OCI-LY7 (cell line): ENCODE measurements around the gene FN1. TPM values are rescaled to one million over a fixed set of nuclear protein-coding genes. Genes with fewer than 3 reads are reported as not detected.

Experiments
- BruUV-seq: library from RNA; stranded (reverse); fragments of 400-500 nt; replicated peaks from 2 replicates; lab custom pipeline; 2021; lab: Mats Ljungman, UMichigan
- CTCF ChIA-PET: fragments of 300-600 bp; sonication (Branson Sonifier 250); formaldehyde crosslinking; loops from one replicate; lab custom pipeline; 2022; ENCODE audit warnings: antibody characterized with exemption; ENCODE audit not compliant: unreplicated experiment; lab: Charles Lee
- POLR2A ChIA-PET: fragments of 300-600 bp; sonication (Branson Sonifier 250); formaldehyde crosslinking; loops from one replicate; lab custom pipeline; 2022; ENCODE audit warnings: antibody characterized with exemption; lab: Charles Lee
- DNase-seq: peaks from one replicate; pipeline ENCODE4 v3.0.0-alpha.2; 2015; ENCODE audit warnings: low spot score
- H2AFZ ChIP-seq: fragments of 200-600 bp; sonication (generic), shearing (Covaris generic); 2 replicates; pipeline ENCODE4 v1.6.1; 2014; ENCODE audit warnings: mild to moderate bottlenecking, antibody characterized with exemption, low read length, moderate library complexity
- H3K27ac ChIP-seq: fragments of 200-600 bp; sonication (generic); 2 replicates; pipeline ENCODE4 v1.5.1; 2014; ENCODE audit warnings: mixed run types, low read depth, mild to moderate bottlenecking, moderate library complexity, low read length, inconsistent platforms; ENCODE audit not compliant: poor library complexity, severe bottlenecking
- H3K36me3 ChIP-seq: fragments of 200-600 bp; sonication (generic); 2 replicates; pipeline ENCODE4 v1.6.1; 2014; ENCODE audit warnings: mild to moderate bottlenecking, antibody characterized with exemption, low read length, moderate library complexity, mixed read lengths; ENCODE audit not compliant: insufficient read depth
- H3K4me1 ChIP-seq: fragments of 200-600 bp; sonication (generic); 2 replicates; pipeline ENCODE4 v1.5.1; 2014; ENCODE audit warnings: mild to moderate bottlenecking, low read length; ENCODE audit not compliant: insufficient read depth, poor library complexity, severe bottlenecking
- H3K4me2 ChIP-seq: fragments of 200-600 bp; sonication (generic); 2 replicates; pipeline ENCODE4 v1.6.1; 2014; ENCODE audit warnings: mild to moderate bottlenecking, low read length
- H3K4me3 ChIP-seq: fragments of 200-600 bp; sonication (generic); 2 replicates; pipeline ENCODE4 v1.5.1; 2014; ENCODE audit warnings: mild to moderate bottlenecking, low read depth, low read length; ENCODE audit not compliant: poor library complexity, severe bottlenecking
- H3K79me2 ChIP-seq: fragments of 200-600 bp; sonication (generic); 2 replicates; pipeline ENCODE4 v1.6.1; 2016; ENCODE audit warnings: low read depth, mild to moderate bottlenecking, low read length, moderate library complexity, mixed read lengths; ENCODE audit not compliant: insufficient read depth
- H3K9me2 ChIP-seq: fragments of 200-600 bp; sonication (generic); 2 replicates; pipeline ENCODE4 v1.6.1; 2016; ENCODE audit warnings: mild to moderate bottlenecking, low read length, mixed read lengths; ENCODE audit not compliant: insufficient read depth
- H3K9me3 ChIP-seq: fragments of 200-600 bp; sonication (generic); 2 replicates; pipeline ENCODE4 v1.6.1; 2014; ENCODE audit warnings: mild to moderate bottlenecking, mixed run types, low read length, mixed read lengths
- H4K20me1 ChIP-seq: fragments of 200-600 bp; sonication (generic); 2 replicates; pipeline ENCODE4 v1.6.1; 2014; ENCODE audit warnings: mild to moderate bottlenecking, antibody characterized with exemption, low read length, moderate library complexity, mixed read lengths; ENCODE audit not compliant: insufficient read depth
- CTCF ChIP-seq: fragments of 200-600 bp; sonication (generic); conservative IDR thresholded peaks from 2 replicates; pipeline ENCODE4 v1.5.1; 2014; ENCODE audit warnings: mild to moderate bottlenecking, antibody characterized with exemption, low read length, moderate library complexity, mixed read lengths
- EZH2phosphoT487 ChIP-seq: fragments of 200-600 bp; sonication (generic); IDR thresholded peaks from 2 replicates; pipeline ENCODE4 v1.6.1; 2018; ENCODE audit warnings: low read depth, borderline replicate concordance, mild to moderate bottlenecking, mixed run types, antibody characterized with exemption, low read length, moderate library complexity, mixed read lengths
- intact Hi-C: fragments of 100-400 bp; cut with micrococcal nuclease; formaldehyde crosslinking; loops from one replicate; pipeline ENCODE4 v1.10.0; 2022; ENCODE audit not compliant: unreplicated experiment
- total RNA-seq, 2 experiments: library from RNA; depleted of rRNA in 1 of 2; stranded (reverse); fragments of >200 nt in 1 of 2; shearing (Covaris generic) in 1 of 2; gene quantifications; 2 replicates each; pipeline ENCODE4 v1.2.3, GENCODE V29; 2014 to 2022

Gene FN1
- total RNA-seq, 2 experiments from 2014 or later, result 1.3 TPM; not detected in 1

GRCh38 chr2:215418064-215418963 lies 17.6 kb downstream of the FN1 start:
- no peak overlapping the region for H3K27ac ChIP-seq
- H3K9me3 ChIP-seq, result no peaks in the 10 kb centered on the region
- H3K79me2 ChIP-seq, result no peaks in the 10 kb centered on the region
- no peak for DNase-seq
- H3K36me3 ChIP-seq, result no peaks in the 10 kb centered on the region
- H3K4me2 ChIP-seq, result no peak overlapping the region
- no TSS peak for BruUV-seq
- H2AFZ ChIP-seq, result no peak overlapping the region
- no peaks in the 10 kb centered on the region for H4K20me1 ChIP-seq
- POLR2A ChIA-PET, result no interaction called here
- H3K9me2 ChIP-seq, result 0 out of 2 replicates have a peak, but pooled peaks cover 4% of the 10 kb centered on the region
- no peak overlapping the region for H3K4me3 ChIP-seq
- TF ChIP-seq CTCF (no peak), EZH2phosphoT487 (no peak)
- CTCF ChIA-PET, result no interaction called here
- no peaks in the 10 kb centered on the region for H3K4me1 ChIP-seq
- intact Hi-C loops, result no loop called here

GRCh38 chr2:215417400-215417951 lies 18.4 kb downstream of the FN1 start:
- no peaks in the 10 kb centered on the region for H3K36me3 ChIP-seq
- POLR2A ChIA-PET, result no interaction called here
- BruUV-seq, result no TSS peak

More at GRCh38 chr2:215417400-215417951, 18.4 kb downstream of the FN1 start:
- no peaks in the 10 kb centered on the region for H3K79me2 ChIP-seq
- TF ChIP-seq EZH2phosphoT487 (no peak), CTCF (no peak)
- no peak overlapping the region for H3K27ac ChIP-seq
- H3K9me3 ChIP-seq, result no peaks in the 10 kb centered on the region
- H3K9me2 ChIP-seq, result 0 out of 2 replicates have a peak, but pooled peaks cover 4% of the 10 kb centered on the region
- CTCF ChIA-PET, result no interaction called here
- H3K4me1 ChIP-seq, result no peaks in the 10 kb centered on the region
- H4K20me1 ChIP-seq, result no peaks in the 10 kb centered on the region
- no peak for DNase-seq
- intact Hi-C loops, result no loop called here
- H3K4me2 ChIP-seq, result no peak overlapping the region
- no peak overlapping the region for H2AFZ ChIP-seq
- no peak overlapping the region for H3K4me3 ChIP-seq
